Measurements from ENCODE around the gene DYNC1LI1.

GRCh38 chr3:32540899-32541298 lies 29.8 kb downstream of the DYNC1LI1 start:
- TF ChIP-seq CTCF (conservative IDR thresholded peaks at IDR 0.05 in 1 of 2, IDR thresholded peaks at IDR 0.05 in 1 of 2; ENCODE audit: low read depth in 1 of 2, low read length in 2 of 2) (no peak), EZH2 (IDR thresholded peaks at IDR 0.05; ENCODE audit: low read length, missing control alignments) (no peak)
